NCI-H1930 (cell line): ENCODE measurements around the gene NPC1.

Experiments
- DNase-seq, 2 experiments: peaks; one replicate each; lab custom pipeline; 2025; lab: John Stamatoyannopoulos, UW

The NPC1 gene

GRCh38 chr18:23487738-23488570 lies 98.4 kb downstream of the NPC1 start:
- no peak for DNase-seq

- no peak for DNase-seq
These were observed 100.9 kb downstream of the NPC1 start for GRCh38 chr18:23485386-23485785.

- DNase-seq: no peak
These were observed 101.6 kb downstream of the NPC1 start for GRCh38 chr18:23484561-23485182.
